UCSD-AML1 (cell line): ENCODE measurements around the gene TMEM178B.
"Not testable (repeated sequence)": the region's sequence is repeated elsewhere in the genome, so short reads cannot be mapped to it uniquely, and the experiment has no call there.

Experiments
- DNase-seq: peaks from one replicate; lab custom pipeline; 2025; ENCODE audit not compliant: unreplicated experiment; lab: John Stamatoyannopoulos, UW

The TMEM178B gene

GRCh38 chr7:141133646-141134045 is 59.8 kb downstream of the TMEM178B start:
- DNase-seq: no peak

GRCh38 chr7:141142058-141142457 is 68.2 kb downstream of the TMEM178B start:
- no peak for DNase-seq

- no peak for DNase-seq
Measured at GRCh38 chr7:141144921-141145629, 71.2 kb downstream of the TMEM178B start.

GRCh38 chr7:141145630-141145982 is 71.7 kb downstream of the TMEM178B start:
- no peak for DNase-seq

GRCh38 chr7:141147482-141147881 is 73.6 kb downstream of the TMEM178B start:
- no peak for DNase-seq

GRCh38 chr7:141150465-141150864 is 76.6 kb downstream of the TMEM178B start:
- no peak for DNase-seq

- no peak for DNase-seq
Measured at GRCh38 chr7:141151746-141152145, 77.9 kb downstream of the TMEM178B start.

- no peak for DNase-seq
Measured at GRCh38 chr7:141153231-141153630, 79.4 kb downstream of the TMEM178B start.

GRCh38 chr7:141154131-141154732 is 80.4 kb downstream of the TMEM178B start:
- no peak for DNase-seq

GRCh38 chr7:141156407-141156806 is 82.5 kb downstream of the TMEM178B start:
- no peak for DNase-seq

GRCh38 chr7:141157138-141157765 is 83.4 kb downstream of the TMEM178B start:
- DNase-seq: no peak

GRCh38 chr7:141158561-141158960 is 84.7 kb downstream of the TMEM178B start:
- no peak for DNase-seq

GRCh38 chr7:141160246-141160860 is 86.5 kb downstream of the TMEM178B start:
- no peak for DNase-seq

- no peak for DNase-seq
Measured at GRCh38 chr7:141161550-141162535, 88.0 kb downstream of the TMEM178B start.

GRCh38 chr7:141165521-141165920 is 91.7 kb downstream of the TMEM178B start:
- no peak for DNase-seq

GRCh38 chr7:141166926-141167325 is 93.1 kb downstream of the TMEM178B start:
- DNase-seq: no peak

GRCh38 chr7:141167381-141167964 is 93.6 kb downstream of the TMEM178B start:
- no peak for DNase-seq

- not testable (repeated sequence) for DNase-seq
Measured at GRCh38 chr7:141169157-141169556, 95.3 kb downstream of the TMEM178B start.

GRCh38 chr7:141175728-141176127 is 101.9 kb downstream of the TMEM178B start:
- not testable (repeated sequence) for DNase-seq

GRCh38 chr7:141177120-141177519 is 103.3 kb downstream of the TMEM178B start:
- not testable (repeated sequence) for DNase-seq
